IPS-20b (cell line): ENCODE results near the gene SLC1A7.

ENCODE experiments used
- H3K27ac ChIP-seq: one replicate; pipeline ENCODE4 v1.5.1; 2013; ENCODE audit warnings: low read length
- H3K27me3 ChIP-seq: 2 replicates; pipeline ENCODE4 v1.6.1; 2013; ENCODE audit warnings: mild to moderate bottlenecking, low read length, inconsistent platforms; ENCODE audit not compliant: insufficient read depth
- H3K36me3 ChIP-seq: 2 replicates; pipeline ENCODE4 v1.6.1; 2013; ENCODE audit warnings: low read depth, mild to moderate bottlenecking, inconsistent platforms, low read length, moderate library complexity; ENCODE audit not compliant: insufficient read depth
- H3K4me1 ChIP-seq: 2 replicates; pipeline ENCODE4 v1.6.1; 2013; ENCODE audit warnings: mild to moderate bottlenecking, control low read depth, inconsistent platforms, low read length, moderate library complexity; ENCODE audit not compliant: insufficient read depth
- H3K4me3 ChIP-seq: 2 replicates; pipeline ENCODE4 v1.5.1; 2013; ENCODE audit warnings: mild to moderate bottlenecking, low read length, inconsistent platforms
- H3K9ac ChIP-seq: 2 replicates; pipeline ENCODE4 v1.6.1; 2013; ENCODE audit warnings: low read depth, mild to moderate bottlenecking, inconsistent platforms, low read length, moderate library complexity
- H3K9me3 ChIP-seq: 2 replicates; pipeline ENCODE4 v1.6.1; 2013; ENCODE audit warnings: mild to moderate bottlenecking, low read depth, low read length, inconsistent platforms; ENCODE audit not compliant: insufficient read depth

The SLC1A7 gene

DNA sequence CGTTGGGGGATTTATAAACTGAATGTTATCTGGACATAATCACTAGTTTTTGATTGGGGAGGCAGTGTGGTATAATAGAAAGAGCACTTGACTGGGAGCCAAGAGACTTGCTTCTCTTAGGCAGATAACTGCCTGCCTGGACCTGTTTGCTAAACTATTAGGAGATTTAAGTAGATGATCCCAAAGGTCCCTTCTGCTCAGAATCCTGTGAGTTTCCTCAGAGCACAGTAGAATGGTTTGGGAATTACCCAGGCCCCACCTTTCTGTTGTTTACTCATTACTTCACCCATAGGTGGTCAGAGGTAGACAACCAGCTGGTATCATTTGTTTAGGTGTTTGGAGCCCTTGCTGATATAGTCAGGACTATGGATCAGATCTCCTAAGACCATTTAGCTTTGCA, 90.8 kb downstream of the SLC1A7 start:
- Histone ChIP-seq H3K4me1 (peaks cover 25% of the 10 kb centered on the region), H3K9ac (no peak overlapping the region), H3K4me3 (no peak overlapping the region), H3K27me3 (no peaks in the 10 kb centered on the region), H3K9me3 (no peaks in the 10 kb centered on the region), H3K36me3 (no peaks in the 10 kb centered on the region), H3K27ac (no peak overlapping the region)

DNA sequence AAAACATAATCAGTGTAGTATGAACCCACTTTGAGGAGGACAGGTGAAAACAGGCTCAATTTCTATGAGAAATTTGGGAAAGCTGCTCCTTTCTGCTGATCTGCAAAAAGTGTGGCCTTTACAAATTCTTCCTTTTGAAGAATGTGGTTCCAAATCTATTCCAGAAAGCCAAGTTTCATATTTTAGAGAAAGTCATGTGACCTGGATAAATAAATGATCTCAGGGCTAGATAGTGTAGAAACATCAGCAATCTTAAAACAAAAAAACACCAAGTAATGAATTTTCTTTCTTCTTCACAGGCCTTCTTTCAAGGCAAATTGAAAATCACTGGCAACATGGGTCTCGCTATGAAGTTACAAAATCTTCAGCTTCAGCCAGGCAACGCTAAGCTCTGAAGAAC, 92.1 kb downstream of the SLC1A7 start:
- Histone ChIP-seq H3K4me1 (peaks cover 25% of the 10 kb centered on the region), H3K4me3 (no peak overlapping the region), H3K27me3 (no peaks in the 10 kb centered on the region), H3K9me3 (no peaks in the 10 kb centered on the region), H3K9ac (no peak overlapping the region), H3K27ac (no peak overlapping the region), H3K36me3 (no peaks in the 10 kb centered on the region)

DNA sequence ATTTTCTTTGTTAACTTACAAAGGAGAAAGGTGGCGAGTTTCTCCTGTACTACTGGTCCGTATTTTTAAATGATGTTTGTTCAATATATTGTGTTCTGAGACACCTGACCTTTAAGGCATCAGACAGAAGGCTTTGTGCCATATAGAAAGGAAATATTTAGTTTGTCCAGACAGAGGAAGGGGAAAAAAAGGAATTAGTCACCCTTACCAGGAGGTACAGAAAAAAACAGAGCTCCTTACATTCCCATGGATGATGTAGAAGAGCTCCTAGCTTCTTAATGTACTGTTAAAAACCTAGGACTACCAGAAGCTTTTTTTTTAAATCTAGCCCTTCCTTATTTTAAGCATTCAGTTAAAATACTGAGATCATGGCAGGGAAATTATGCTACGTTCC, 92.9 kb downstream of the SLC1A7 start:
- no peaks in the 10 kb centered on the region for H3K27me3 ChIP-seq
- no peak overlapping the region for H3K27ac ChIP-seq
- H3K9ac ChIP-seq = no peak overlapping the region
- H3K9me3 ChIP-seq = no peaks in the 10 kb centered on the region
- no peak overlapping the region for H3K4me3 ChIP-seq
- peaks cover 25% of the 10 kb centered on the region for H3K4me1 ChIP-seq
- no peaks in the 10 kb centered on the region for H3K36me3 ChIP-seq

DNA sequence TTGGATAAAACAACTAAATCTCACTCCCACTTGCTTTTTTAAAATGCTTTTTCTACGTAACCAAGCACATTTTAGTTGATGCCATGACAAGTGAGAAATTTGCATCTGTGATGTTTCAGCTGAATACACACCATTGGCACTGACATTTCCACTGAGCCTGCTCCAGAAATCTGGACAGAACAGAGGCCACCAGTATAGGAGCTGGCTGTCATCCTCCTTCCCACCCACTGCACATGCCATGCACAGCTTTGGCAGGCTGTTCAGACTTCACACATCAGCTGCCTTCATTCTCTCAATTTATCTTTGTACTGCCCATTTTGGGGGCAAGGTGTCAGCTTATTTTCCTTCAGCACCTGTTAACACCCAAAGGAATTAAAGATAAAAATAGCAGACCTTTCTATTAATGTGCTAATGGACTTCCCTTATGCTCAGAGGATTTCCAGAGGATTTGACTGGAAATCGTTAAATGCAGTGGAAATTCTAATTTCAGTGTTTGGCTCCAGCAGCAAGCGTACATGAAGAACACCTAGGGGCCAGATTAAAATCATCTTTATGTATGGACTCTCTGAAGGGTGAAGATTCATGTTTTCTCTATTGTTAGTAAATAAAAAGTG, 93.4 kb downstream of the SLC1A7 start:
- Histone ChIP-seq H3K27me3 (no peaks in the 10 kb centered on the region), H3K4me3 (no peak overlapping the region), H3K9ac (no peak overlapping the region), H3K27ac (no peak overlapping the region), H3K36me3 (no peaks in the 10 kb centered on the region), H3K9me3 (no peaks in the 10 kb centered on the region), H3K4me1 (peaks cover 25% of the 10 kb centered on the region)

DNA sequence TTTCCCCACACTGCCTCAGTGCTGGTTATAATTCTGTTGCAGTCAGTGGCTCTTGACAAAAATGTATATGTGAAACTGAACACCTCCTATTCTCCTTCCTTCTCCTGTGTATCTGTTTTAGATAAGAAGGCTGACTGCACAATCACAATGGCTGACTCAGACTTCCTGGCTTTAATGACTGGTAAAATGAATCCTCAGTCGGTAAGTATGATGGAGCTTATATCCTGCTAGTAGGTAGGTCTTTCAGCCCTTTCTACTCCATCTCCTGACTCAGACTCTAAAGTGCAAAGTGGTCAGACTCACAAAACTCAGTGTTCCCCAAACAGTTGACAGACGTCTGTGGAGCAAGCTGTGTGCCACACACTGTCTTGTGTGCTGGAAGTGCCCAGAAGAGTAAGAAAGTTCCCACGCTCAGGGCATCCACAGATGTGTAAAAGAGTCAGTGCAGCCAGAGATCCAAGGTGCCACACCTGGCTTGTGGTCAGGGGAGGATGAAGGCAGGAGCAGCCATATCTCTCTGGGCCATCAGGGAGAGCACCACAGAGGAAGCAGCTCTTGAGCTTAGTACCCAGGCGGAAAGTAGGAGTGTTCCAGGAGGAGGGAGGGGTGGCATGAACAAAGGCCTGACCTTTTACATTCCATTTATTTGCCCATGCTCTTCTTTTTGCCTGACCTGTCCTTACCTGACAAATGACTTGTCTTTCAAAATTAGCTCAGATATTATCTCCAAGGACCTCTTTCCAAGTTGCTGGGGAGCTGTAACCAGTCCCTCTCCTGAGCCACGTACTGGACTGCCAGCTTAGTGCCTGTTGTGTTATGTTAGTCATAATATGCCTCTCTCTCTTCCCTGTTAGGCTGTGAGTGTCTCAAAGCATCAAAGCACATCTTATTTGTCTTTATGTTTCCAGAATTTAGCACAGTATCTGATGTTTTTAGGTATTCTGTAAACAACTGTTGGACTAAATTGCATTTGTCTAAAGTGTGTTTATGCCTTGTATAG, 94.4 kb downstream of the SLC1A7 start:
- Histone ChIP-seq H3K27me3 (no peaks in the 10 kb centered on the region), H3K9me3 (no peaks in the 10 kb centered on the region), H3K4me1 (peaks cover 29% of the 10 kb centered on the region), H3K27ac (no peak overlapping the region), H3K4me3 (no peak overlapping the region), H3K36me3 (no peaks in the 10 kb centered on the region), H3K9ac (no peak overlapping the region; the same call in 1 of the 2 replicates)

DNA sequence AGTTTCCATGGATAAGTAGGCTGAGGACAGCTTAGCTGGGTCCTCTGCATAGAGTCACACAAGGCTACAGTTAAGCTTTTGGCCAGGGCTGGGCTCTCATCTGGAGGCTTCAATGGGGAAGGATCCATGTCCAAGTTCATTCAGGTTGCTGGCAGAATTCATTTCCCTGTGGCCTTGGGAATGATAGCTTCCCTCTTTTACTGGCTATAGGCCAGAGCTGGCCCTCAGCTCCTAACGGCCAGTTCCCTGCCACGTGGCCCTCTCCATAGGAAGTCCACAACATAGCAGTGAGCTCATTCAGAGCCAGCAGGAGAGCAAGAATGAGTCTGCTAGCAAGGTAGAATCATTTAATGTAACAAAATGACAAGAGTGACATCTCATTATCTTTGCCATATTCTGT, 95.5 kb downstream of the SLC1A7 start:
- no peak overlapping the region for H3K4me3 ChIP-seq
- no peaks in the 10 kb centered on the region for H3K36me3 ChIP-seq
- no peaks in the 10 kb centered on the region for H3K9me3 ChIP-seq
- no peaks in the 10 kb centered on the region for H3K27me3 ChIP-seq
- H3K9ac ChIP-seq = no peak overlapping the region
- no peak overlapping the region for H3K27ac ChIP-seq
- H3K4me1 ChIP-seq = peaks cover 29% of the 10 kb centered on the region

DNA sequence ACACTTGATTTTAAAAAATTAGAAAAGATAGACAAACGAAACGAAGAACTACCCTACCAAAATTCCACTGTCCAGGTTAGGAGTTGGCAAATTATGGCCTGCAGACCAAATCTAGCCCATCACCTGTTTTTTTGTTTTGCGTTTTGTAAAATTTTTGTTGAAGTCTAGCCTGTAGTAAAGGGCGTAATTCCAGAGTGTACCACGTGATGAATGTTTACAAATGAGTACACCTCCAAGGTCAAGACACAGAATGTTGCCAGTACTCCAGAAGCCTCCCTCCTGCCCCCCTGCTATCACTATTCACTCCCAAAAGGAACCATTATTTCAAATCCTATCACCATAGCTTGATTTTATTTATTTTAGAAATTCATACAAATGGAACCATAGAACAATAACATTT, 97.5 kb downstream of the SLC1A7 start:
- Histone ChIP-seq H3K9ac (no peak overlapping the region), H3K27me3 (no peaks in the 10 kb centered on the region), H3K4me1 (peaks cover 20% of the 10 kb centered on the region), H3K4me3 (no peak overlapping the region), H3K36me3 (no peaks in the 10 kb centered on the region), H3K9me3 (no peaks in the 10 kb centered on the region), H3K27ac (no peak overlapping the region)

DNA sequence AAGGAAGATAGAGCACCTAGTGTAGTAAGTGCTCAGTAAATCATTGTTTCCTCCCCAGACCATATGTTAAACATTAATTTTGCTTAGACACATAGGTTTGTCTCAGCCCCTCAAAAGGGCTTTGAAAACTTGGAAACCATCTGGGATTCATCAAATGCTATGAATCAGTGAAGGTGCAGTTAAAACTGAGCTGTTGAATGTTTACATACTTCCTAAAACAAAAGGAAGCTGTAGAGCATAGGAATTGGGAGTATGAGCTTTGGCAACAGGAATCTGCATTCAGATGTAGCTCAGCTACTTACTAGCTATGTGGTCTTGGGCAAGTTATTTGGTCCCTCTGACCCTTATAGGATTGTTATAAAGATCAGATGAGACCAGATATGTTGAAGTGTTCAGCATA, 99.2 kb downstream of the SLC1A7 start:
- Histone ChIP-seq H3K4me1 (peaks cover 4% of the 10 kb centered on the region), H3K27ac (no peak overlapping the region), H3K36me3 (no peaks in the 10 kb centered on the region), H3K4me3 (no peak overlapping the region), H3K27me3 (no peaks in the 10 kb centered on the region), H3K9me3 (no peaks in the 10 kb centered on the region), H3K9ac (no peak overlapping the region)

DNA sequence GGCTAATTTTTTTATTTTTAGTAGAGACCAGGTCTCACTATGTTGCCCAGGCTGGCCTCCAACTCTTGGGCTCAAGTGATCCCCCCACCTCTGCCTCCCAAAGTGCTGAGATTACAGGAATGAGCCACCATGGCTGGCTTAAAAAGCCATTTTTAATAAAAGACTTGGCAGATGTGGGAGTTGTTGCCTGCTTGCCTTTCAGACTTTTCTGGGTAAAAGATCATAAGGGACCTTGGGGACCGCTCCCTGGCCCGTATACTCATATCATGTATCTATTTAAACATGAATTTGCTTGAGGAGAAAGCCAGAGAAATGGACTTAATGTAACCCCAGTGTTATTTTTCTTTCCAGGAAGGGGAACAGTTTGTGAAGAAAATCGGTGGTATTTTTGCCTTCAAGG, 103.9 kb downstream of the SLC1A7 start:
- Histone ChIP-seq H3K27ac (no peak overlapping the region), H3K4me1 (peaks cover 4% of the 10 kb centered on the region; the same call in 1 of the 2 replicates), H3K4me3 (no peak overlapping the region), H3K36me3 (no peaks in the 10 kb centered on the region), H3K9me3 (no peaks in the 10 kb centered on the region; the same call in 1 of the 2 replicates), H3K27me3 (no peaks in the 10 kb centered on the region), H3K9ac (no peak overlapping the region)
